GM21390 (cell line): ENCODE measurements around the gene CD79A.
"Not testable (repeated sequence)": the region's sequence is repeated elsewhere in the genome, so short reads cannot be mapped to it uniquely, and the experiment has no call there.

ENCODE experiments used
- ATAC-seq: cut with Tn5 transposase; IDR thresholded peaks from one replicate; pipeline ENCODE4 v1.9.1; 2021; ENCODE audit not compliant: unreplicated experiment

CD79A gene

GRCh38 chr19:41862445-41862986 is 14.6 kb upstream of the CD79A start:
- no peak for ATAC-seq

- ATAC-seq = no peak
Measured at GRCh38 chr19:41863209-41863931, 13.7 kb upstream of the CD79A start.

- ATAC-seq = no peak
Measured at GRCh38 chr19:41864374-41864773, 12.7 kb upstream of the CD79A start.

GRCh38 chr19:41866284-41866683 is 10.8 kb upstream of the CD79A start:
- ATAC-seq = no peak

DNA sequence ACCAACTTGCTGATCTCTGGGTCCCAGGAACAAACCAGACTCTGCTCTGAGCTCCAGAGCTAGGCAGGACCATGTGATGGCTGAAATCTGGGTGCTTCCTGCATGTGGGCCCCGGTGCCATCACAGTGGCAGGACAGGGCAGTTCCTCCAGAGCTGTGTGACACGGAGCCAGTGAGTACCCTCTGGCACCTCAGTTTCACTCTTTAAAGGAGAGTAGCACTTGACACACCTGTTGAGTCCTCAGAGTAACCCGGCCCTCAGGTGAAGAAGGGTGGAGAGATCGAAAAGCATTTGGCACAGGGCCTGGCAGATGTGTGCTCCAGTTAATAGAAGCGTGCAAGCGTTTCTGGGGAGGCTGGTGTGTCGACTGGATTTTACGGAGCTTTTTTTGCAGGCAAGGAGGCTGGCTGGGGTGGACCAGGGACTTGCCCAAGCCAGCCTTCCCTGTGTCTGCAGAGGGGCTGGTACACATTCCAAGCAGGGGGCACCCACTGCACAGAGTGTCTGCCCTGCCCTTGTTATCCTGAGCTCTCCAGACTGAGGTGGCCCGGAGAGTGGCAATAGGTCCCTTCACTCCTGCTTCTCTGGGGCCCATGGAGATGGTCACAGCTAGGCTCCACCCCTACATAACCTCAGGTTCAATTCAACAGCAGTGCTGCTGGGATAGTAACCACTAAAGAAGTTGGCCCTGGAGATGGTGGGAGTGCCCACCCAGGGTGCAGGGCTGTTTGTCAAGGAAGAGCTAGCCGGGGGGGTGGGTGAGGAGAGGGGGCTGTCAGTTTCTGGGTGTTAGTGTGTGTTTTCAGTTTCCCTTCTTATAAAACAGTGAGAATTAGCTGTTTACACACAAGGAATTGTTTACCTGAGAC is 8.7 kb upstream of the CD79A start:
- no peak for ATAC-seq

DNA sequence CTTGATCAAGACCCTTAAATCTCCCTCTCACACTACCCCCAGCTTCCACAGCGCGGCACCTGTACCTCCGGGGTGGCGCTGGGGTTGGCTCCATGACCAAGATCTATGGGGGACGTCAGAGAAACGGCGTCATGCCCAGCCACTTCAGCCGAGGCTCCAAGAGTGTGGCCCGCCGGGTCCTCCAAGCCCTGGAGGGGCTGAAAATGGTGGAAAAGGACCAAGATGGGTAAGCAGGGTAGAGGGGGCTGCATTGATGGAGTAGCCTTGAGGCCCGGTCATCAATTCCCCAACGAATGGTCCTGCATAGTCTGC is 8.1 kb upstream of the CD79A start:
- no peak for ATAC-seq

GRCh38 chr19:41869374-41869955 is 7.6 kb upstream of the CD79A start:
- no peak for ATAC-seq

GRCh38 chr19:41870401-41870873 is 6.6 kb upstream of the CD79A start:
- ATAC-seq = no peak

GRCh38 chr19:41871573-41872383 is 5.3 kb upstream of the CD79A start:
- peak; percentile 64 for ATAC-seq

DNA sequence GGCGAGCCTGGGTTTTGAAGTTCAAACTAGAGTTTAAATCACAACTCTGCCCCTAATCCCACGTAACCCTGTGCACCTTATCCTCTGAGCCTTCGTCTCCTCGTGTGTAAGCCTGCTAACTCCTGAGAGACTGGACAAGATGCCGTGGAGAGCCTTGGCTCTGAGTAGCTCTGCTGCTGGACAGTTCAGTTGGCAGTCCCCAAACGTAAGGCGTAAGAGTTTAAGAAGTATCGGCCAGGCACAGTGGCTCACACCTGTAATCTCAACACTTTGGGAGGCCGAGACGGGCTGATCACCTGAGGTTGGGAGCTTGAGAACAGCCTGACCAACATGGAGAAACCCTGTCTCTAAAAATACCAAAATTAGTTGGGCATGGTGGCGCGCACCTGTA is 4.7 kb upstream of the CD79A start:
- no peak for ATAC-seq

GRCh38 chr19:41872775-41873647 is 4.1 kb upstream of the CD79A start:
- ATAC-seq = no peak

- ATAC-seq = not testable (repeated sequence)
Measured at GRCh38 chr19:41875973-41876372, 1.1 kb upstream of the CD79A start.

DNA sequence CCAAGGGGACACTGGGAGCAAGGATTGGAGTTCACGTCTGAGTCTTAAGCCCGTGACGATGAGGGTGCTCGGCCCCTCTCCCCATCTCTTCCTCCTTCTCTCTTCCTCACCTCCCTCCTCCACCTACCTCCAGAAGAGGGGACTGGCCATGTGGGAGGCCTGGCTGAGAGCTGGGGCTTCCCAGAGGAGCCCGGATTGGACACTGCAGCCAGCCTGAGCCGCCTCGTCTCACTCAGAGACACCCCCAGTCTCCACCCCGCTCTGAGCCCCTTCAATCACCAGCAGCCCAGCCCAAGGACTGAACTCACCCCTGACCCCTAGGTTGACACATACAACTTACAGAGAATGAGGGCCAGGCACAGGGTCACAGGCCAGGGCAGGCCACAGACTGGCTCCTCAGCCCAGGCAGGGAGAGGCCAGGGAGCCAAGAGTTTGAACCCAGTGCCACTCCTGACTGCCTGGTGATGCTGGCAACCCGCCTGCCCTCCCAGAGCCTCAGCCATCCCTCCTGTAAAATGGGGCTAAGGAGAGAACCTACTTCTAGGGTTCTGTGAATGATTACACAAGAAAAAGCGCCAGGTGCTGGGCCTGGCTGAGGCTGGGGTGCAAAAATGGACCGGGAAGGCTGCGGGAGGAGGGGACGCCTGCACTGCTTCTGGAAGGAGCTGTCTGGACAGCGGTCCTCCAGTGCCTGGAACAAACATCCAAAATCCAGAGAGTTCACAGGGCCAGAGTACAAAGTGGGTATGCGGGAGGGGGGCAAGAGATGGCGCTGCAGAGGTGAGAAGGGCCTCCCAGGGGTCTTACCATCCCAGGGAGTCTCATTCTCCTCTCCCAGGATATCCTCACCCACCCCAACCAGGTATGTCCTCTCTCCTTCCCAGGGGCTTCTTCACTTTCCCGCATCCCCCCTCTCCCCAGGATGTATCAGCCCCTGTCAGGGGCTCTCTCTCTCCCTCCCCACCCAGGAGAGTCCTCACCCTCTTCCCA is 1.1 kb downstream of the CD79A start:
- no peak for ATAC-seq

GRCh38 chr19:41879080-41879479 is 2.0 kb downstream of the CD79A start:
- ATAC-seq = no peak

GRCh38 chr19:41879670-41880328 is 2.7 kb downstream of the CD79A start:
- ATAC-seq = no peak

- no peak for ATAC-seq
Measured at GRCh38 chr19:41880329-41880708, 3.2 kb downstream of the CD79A start.

GRCh38 chr19:41882568-41883462 is 5.7 kb downstream of the CD79A start, which contains the start of gene ARHGEF1:
Gene ARHGEF1 (plus strand): TSS chr19:41883184. CDS start chr19:41888083, 4,899 bp downstream.
- ATAC-seq = no peak
